Colon (tissue), 2 donors: ENCODE results near the gene PLCB2.

Source experiments
- FAIRE-seq: peaks from 2 replicates; lab custom pipeline; 2012; peaks lifted over from hg19 to GRCh38; lab: Jason Lieb, UNC
- donor health status: control.
- donor health status: control.

The PLCB2 gene

DNA sequence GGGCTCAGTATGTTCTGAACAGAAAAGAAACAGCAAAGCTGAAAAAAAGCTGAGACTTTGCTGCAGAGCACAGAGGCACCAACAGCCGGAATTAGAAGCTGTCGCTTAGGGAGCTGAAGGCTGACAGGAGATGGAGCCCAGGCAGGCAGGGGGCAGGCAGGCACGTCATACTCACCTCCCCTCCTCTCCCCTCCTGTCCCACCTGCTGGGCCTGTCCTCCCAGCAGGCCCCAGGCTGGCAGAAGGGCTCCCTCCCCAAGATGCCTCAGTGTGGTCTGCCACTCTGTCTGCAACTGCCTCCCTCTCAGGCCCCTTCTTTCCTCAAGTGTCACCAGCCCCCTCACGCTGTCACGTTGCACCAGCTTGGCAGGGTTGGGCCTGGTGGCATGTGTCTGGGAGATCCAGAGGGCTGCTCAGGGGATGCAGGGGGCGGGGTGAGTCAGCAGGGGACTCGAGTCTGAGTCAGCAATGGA lies 21.6 kb downstream of the PLCB2 start:
- no peak for FAIRE-seq

DNA sequence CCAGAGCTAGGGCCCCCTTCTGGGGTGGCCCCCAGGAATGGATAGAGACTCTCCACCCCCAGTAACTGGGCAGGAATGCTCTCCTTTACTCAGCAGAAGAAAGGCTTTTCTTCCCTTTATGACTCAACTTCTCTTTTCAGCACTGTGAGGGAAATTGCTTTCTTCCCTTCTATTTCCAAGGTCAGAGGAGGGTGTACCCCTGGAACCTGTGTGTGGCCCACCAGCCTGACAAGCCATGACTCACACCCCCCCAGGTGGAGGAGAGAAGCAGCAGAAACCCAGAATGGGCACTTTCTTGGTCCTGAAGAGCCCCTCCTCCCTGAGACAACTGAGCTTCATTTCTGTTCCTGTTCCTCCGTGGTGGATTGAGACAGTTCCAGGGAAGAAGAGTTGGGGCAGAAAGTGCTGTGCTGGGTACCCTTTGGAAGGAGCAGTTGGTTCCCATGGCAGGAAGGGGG lies 22.2 kb downstream of the PLCB2 start:
- FAIRE-seq = no peak

DNA sequence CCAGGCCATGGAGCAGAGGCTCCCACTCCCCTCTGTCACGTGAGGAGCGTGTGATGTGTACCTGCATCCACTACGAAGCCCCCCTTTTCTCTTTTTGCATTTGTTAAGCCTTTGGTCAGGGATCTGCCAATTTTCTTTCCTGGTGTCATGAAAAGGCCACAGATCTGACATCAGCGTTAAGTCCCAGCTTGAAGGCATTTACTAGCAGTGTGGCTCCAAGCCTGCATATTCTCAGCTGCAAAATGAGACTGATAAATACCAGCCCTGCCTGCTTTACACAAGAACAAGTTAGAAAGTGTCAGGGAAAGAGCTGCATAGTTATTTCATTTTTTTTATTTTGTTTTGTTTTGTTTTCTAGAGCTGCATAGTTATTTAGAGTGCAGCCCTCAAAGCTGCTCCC lies 22.6 kb downstream of the PLCB2 start:
- no peak for FAIRE-seq

DNA sequence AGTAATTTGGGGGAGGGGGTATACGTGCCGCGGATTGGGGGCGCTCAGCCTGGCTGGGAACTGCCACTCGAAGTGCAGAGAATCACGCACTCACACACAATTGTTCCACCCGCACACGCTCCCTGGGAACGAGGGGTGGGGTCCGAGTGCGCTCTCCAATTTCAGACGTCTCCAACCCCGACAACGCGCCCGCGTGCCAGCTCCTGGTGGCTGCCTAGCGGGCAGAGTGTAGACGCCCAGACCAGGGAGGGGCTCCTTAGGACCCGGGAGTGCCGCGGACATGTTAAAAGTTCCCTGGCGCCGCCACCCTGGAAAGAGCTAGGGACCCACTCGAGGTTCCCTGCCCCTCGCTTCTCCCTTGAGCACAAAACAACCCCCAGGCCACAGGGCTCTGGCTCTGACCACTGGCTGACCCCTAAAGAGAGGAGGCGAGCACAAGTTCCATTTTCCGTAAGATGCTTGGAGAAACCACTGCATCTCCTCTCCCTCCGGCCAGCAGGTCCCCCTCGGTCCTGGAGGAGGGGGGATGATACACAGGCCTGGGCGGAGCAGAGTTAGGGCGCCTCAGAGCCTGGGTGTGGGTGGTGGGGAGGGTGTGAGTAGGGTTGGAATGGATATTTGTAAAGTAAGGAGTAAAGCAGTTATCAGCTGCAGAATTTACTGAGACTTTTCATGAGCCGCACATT lies 24.0 kb downstream of the PLCB2 start:
- FAIRE-seq = no peak

DNA sequence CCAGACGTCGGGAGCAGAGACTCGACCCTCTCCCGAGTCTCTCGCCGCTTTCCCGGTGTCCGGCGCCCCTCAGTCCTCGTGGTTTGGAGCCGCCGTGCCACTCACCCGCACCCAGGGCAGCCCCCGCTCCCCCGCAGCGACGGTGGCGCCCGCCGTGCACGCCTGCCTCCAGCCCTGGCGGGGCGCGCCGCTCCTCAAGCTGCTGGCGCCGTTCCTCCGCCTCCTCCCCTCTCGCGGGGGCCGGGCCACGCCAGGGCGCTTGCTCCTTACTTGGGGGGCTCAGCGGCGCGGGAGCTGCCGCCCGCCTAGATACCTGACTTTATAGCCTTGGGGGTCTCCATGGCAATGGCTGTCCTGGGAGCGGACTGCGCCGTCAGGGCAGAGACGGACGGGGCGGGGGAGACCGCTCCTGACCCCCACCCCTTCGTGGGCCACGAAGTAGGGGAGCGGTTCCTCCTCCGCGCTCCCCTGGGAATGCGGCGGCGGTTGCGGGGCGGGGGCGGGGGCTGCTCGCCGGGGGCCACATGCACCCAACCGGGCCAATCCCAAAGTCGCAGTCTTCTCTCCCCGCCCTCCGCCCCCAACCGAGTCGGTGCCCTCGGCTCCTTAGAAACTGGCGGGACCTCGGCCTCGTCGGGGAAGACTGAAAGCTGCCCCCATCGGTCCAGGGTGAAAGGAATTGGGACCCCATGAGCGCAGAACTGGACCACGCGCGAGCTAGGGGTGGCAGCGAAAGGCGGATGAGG lies 24.7 kb downstream of the PLCB2 start, which contains the start of gene ANKRD63:
Gene ANKRD63, minus strand, starts transcription at position 196 of the 746 bp plus-strand sequence. CDS start 478 bp downstream, outside the sequence.
- no peak for FAIRE-seq

DNA sequence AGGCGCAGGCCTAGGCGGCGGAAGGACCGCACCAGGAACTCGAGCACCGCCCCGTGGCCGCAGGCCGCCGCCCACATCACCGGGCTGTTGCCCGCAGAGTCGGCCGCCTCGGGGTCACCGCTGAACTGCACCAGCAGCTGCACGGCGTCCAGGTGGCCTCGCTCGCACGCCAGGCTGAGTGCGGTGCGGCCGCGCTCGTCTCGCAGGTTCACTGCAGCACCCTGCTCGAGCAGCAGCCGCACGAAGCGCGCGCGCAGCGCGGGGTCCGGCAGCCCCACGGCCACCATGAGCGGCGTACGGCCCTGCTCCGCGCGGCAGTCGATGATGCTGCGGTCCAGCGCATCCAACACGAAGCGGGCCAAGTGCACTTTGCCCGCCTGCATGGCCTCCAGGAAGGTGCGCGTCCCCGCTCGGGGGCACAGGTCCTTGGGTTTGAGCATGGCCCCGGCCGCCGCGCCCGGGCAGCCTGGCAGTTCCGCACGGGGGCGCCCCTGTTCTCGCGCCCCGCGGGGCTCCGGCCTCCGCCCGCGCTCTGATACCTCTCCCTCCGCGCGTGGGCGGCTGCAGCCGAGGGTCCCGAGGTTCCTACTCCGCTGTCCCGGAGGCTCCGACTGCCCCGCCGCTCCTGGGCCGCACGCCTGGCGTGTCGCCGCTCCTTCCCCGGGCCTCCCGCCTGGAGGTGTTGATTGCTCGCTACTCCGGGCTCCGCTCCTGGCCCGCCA lies 25.4 kb downstream of the PLCB2 start:
- no peak for FAIRE-seq

DNA sequence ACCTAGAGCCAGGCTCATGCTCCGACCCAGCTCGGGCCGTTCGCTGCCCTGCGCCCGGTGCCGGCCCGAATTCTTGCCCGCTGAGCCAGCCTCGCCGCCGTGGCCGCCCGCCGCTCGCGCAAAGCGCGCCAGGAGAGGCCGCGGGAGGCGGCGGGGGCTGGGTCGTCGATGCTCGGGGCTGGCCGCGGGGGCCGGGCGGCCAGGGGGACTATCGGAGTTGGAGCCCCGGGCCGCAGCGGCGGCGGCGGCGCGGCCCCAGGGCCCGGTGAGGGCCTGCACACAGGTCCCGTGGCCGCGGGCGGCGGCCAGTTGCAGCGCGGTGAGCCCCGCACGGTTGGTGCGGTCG lies 26.0 kb downstream of the PLCB2 start:
- no peak for FAIRE-seq

DNA sequence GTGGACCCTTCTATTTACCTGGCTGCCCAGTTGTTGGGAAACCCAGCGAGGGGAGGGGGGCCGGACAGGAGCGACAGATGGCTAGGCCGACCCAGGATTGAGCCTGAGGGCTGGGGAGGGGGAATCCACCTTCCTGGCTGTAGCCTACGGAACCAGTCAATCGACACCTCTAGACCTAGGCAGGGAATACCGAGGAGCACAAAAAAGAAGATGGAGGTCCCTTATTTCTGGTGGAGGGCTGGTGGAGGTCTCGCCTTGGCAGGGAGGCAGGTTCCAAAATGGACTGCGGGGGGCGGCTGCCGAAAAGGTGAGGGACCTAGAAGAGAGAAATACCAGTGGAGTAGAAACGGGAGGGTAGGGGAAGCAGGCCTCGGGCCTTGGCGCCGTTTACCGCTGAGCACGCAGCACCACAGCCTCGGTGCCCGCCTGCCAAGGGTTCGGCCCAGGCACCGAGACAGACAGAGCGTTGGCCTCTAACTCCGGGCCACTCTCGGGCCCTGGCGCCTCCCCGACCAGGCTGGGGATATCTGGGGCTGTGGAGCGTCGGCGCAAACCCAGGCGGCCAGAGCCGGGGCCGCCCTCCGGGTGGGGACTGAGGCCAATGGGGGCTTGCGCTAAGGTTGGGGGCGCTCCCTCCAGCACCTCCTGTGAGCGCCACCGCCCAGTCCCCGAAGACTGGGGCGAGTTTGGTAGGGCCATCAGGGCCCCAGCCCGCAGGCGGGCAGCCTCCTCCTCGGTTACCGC lies 26.5 kb downstream of the PLCB2 start:
- FAIRE-seq = no peak

DNA sequence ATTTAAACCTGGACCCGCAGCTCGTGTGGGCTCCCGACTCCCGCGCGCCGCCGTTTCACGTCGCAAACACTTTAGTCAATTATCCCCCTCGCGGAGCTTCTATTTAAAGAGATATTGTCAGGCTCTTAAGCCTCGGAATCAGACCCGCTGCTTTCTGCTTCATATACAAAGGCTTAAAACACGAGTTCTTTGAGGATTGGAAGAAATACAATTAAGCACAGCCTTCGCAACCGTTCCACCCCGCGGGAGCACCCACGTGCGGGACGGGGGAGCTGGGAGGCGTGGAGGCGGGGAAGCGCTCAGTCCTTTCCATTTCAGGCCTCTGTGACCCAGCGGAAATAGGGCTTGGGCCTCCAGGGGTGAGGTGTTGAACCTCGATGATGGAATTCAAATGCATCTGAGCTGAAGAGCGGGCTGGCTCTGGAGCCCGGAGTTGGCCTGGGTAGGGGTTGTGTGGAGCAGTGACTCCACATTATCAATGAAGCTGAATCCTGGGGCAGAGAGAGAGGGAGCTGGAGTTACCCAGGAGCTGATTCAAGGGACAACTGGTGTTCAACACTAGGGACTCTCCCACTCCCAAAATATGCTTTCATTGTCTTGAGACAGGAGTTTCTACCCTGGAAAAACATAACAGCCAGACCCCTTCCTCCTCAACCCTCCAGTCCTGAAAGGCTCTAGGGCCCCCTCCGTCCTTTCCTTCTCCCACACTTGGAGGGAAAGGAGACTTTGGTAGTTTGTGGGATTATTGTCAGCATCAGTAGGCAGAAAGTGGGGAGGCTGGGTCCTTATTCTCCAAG lies 27.3 kb downstream of the PLCB2 start:
- FAIRE-seq = no peak

DNA sequence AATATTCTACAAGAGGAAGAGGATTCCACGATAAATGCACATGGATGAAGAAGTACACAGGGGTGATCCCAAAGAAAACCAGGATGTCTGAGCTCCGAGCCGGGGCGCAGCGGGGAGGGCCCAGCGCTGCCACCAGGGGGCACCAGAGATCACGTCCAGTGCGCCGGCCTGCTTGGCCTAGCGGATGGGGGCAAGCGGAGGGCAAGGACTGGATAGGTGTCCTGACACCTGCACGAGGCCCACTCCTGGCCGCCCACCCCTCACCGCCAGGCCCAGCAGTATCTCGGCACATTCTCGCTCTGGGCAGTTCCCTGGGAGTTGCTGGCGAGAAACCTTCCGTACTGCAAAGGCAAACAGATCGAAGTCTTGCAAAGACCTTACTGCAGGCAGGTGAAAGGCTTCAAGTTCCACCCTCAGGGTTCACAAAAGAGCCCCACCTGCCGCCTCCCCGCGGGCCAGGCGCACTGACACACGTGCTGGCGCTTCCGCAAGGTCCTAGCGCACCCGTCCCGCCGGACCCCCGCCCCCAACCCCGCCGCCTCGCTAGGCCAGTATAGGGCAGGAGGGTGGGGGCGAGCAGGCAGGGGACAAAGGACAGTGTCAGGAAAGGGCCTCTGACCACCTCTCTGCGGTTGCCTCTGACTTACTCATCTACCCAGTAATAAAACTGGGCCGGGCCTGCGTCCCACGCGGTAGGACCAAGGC lies 28.1 kb downstream of the PLCB2 start:
- no peak for FAIRE-seq

DNA sequence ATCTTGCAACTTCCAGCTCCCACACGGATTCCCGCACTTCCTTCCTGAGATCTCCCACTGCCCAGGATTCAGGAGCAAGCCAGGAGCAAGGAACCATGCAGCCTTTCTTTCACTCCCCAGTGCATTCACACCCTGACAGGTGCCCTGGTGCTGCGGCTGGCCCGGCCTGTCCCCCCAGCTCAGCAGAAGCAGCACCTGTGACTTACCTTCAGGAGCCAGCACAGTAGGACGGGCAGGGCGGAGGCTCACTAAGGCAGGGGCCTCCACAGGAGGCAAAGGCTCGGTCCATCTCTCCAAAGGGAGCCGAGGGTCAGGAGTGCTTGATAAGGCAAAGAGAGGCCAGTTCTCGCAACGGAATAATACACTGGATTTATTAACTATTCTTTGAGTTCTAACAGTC lies 29.7 kb downstream of the PLCB2 start:
- no peak for FAIRE-seq

DNA sequence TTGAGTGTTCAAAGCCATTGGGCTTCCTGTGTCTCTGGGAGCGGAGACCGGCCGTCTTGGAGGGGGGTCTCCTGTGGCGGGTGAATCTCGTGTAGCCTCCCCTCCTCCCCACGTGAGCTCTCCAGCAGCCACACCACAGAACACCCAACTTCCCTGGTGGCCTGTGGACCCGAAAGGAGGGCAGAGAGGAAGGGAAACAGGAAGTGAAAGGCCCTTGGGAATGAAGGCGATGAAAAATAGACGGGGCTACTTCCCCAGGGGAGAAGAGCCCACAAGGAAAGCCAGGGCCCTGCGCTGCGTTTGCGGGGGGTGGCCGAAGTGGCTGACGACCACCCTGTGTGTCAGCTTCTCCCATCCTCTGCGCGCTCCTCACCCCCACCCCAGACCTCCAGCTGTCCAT lies 30.3 kb downstream of the PLCB2 start:
- FAIRE-seq = no peak

DNA sequence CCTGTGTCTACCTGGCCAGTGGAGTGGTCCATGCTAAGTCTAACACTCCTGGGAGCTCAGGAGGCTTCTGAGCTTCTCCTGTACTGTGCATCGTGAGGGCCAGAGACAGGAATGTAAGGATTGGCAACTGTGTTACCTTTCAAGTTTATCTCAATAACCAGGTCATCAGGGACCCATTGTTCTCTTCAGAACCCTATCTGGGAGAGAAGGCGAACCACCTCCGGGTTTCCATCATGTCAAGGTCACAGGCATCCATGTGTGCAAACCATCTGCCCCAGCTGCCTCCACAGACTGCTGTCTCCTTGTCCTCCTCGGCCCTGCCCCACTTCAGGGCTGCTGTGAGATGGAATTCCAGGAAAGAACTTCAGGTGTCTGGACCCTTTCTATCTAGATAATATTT lies 30.8 kb downstream of the PLCB2 start:
- no peak for FAIRE-seq

DNA sequence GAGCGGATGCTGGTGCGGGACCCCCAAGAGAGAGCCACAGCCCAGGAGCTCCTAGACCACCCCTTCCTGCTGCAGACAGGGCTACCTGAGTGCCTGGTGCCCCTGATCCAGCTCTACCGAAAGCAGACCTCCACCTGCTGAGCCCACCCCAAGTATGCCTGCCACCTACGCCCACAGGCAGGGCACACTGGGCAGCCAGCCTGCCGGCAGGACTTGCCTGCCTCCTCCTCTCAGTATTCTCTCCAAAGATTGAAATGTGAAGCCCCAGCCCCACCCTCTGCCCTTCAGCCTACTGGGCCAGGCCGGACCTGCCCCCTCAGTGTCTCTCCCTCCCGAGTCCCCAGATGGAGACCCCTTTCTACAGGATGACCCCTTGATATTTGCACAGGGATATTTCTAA lies 31.8 kb downstream of the PLCB2 start:
- FAIRE-seq = no peak

DNA sequence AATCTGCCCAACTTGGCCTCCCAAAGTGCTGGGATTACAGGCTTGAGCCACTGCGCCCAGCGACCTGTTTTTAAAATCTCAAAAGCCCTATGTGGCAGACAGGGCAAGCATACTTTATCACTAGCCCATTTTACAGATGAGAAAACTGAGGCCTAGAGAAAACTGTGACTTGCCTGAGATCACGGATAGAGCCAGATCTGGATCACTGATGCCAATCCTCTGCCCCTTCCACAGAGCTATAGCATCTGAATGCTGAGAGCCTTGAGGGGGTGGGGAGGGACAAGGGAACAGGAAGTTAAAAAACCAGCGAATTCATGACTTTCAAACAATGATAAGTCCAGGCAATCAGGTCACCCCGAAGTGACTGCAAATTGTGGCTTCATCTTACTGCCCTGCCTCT lies 32.2 kb downstream of the PLCB2 start:
- no peak for FAIRE-seq

DNA sequence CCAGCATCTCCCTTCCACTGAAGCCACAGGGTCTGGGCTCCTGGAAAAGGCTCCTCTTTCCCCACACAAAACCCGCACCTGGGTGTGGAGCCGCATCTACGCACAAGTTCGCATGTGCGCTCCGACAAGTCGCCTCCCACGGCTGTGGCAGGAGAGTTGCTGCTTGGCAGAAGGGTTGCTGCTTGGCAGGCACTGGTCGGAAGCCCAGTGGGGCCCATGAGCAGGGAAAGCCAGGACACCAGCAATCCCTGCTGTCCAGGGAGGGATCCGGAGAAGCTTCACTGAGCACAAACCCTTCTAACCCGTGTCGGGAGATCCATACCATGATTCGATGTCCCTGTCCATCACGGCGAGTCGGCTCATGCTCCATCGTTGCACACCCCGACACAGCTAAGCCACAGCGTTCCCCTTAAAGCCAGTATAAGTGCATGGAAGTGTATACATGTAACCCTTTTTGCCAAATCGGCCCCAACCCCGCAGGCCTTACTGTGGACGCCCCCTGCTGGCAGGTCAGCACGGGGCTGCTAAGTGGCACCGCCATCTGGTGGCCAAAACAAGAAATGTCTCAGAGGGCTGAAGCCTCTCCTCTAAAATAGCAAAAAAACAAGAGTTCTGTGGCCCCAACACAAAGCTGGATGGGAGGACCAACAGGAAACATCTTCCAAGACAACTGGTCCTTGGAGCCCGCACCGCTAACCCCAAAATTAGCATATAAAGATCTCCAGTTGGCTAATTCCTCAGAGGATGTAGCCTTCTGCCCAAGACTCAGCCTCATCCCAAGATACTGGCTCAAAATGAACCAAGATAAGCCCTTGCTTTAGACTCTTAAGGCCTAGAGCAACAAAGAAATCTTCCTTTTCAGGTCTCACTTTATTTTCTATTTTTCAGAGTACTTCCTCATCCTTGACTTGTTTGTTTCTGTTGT lies 33.1 kb downstream of the PLCB2 start:
- FAIRE-seq = no peak

DNA sequence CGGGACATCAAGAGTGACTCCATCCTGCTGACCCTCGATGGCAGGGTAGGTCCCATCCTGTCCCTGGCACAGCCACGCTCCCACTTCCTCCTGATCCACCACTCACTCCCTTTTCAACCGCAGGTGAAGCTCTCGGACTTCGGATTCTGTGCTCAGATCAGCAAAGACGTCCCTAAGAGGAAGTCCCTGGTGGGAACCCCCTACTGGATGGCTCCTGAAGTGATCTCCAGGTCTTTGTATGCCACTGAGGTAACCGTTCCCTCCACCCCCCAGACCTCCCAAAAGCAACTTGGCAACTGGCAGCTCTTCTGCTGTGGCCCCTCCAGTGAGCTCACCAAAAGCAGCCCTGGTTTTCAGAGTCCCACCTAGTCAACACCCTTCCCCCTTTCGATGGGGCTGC lies 34.3 kb downstream of the PLCB2 start:
- no peak for FAIRE-seq

DNA sequence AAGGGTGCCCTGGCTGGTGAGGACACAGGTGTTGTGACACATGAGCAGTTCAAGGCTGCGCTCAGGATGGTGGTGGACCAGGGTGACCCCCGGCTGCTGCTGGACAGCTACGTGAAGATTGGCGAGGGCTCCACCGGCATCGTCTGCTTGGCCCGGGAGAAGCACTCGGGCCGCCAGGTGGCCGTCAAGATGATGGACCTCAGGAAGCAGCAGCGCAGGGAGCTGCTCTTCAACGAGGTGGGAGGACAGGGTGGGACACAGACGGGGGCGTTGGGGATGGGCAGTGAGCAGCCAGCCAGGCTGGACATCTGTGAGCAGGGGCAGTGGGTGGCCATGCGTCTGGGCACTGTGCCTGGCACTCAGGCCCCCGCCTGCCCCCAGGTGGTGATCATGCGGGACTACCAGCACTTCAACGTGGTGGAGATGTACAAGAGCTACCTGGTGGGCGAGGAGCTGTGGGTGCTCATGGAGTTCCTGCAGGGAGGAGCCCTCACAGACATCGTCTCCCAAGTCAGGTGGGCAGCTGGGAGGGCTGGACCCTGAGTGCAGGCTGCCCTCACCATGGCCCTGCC lies 35.2 kb downstream of the PLCB2 start:
- FAIRE-seq = no peak
